Endometrium (tissue), 2 donors: ENCODE results near the gene HSD17B3.
"Not testable (repeated sequence)": the region's sequence is repeated elsewhere in the genome, so short reads cannot be mapped to it uniquely, and the experiment has no call there.

Source experiments
- FAIRE-seq: peaks from 2 replicates; lab custom pipeline; 2012; peaks lifted over from hg19 to GRCh38; lab: Jason Lieb, UNC
- donor health status: control.
- donor health status: control.

Gene HSD17B3

GRCh38 chr9:96193236-96193755 is 108.7 kb downstream of the HSD17B3 start:
- FAIRE-seq: no peak

GRCh38 chr9:96192710-96193109 is 109.3 kb downstream of the HSD17B3 start:
- FAIRE-seq: no peak

GRCh38 chr9:96189995-96190394 is 112.0 kb downstream of the HSD17B3 start:
- FAIRE-seq: no peak

GRCh38 chr9:96189581-96189980 is 112.4 kb downstream of the HSD17B3 start:
- FAIRE-seq: not testable (repeated sequence)

GRCh38 chr9:96188571-96188970 is 113.4 kb downstream of the HSD17B3 start:
- peak; percentile 48 for FAIRE-seq

GRCh38 chr9:96187151-96187555 is 114.8 kb downstream of the HSD17B3 start:
- no peak for FAIRE-seq

GRCh38 chr9:96186591-96187011 is 115.4 kb downstream of the HSD17B3 start:
- peak; percentile 88 for FAIRE-seq

GRCh38 chr9:96185518-96186156 is 116.3 kb downstream of the HSD17B3 start:
- no peak for FAIRE-seq
